Effector CD4-positive, alpha-beta T cell (primary cell): ENCODE results near the gene LNX1.

Experiments
- DNase-seq: peaks from one replicate; pipeline ENCODE4 v3.0.0-alpha.2; 2020

The LNX1 gene

GRCh38 chr4:53532521-53532920 lies 58.8 kb downstream of the LNX1 start:
- DNase-seq: no peak

- DNase-seq: no peak
Observed at GRCh38 chr4:53531585-53532224, 59.6 kb downstream of the LNX1 start.

DNA sequence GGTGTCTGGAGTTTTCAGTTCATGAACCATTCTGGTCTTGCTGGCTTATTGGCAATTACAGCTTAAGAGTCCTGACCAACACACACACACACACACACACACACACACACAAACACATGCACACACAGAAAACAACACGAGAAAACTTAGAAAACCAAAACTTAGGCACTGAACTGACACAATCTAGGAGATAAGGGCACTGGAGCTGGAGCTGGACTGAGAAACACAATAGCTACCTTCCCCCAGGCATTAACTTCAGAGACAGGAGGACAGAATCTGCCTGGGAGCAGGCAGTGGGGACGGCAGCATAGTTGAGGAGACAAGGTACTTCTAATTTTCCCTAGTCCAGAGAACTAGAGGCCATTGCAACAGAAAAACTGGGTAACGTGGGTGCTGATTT lies 62.3 kb downstream of the LNX1 start:
- DNase-seq: no peak

GRCh38 chr4:53527930-53528329 lies 63.4 kb downstream of the LNX1 start:
- no peak for DNase-seq

GRCh38 chr4:53527326-53527725 lies 64.0 kb downstream of the LNX1 start:
- DNase-seq: no peak

DNA sequence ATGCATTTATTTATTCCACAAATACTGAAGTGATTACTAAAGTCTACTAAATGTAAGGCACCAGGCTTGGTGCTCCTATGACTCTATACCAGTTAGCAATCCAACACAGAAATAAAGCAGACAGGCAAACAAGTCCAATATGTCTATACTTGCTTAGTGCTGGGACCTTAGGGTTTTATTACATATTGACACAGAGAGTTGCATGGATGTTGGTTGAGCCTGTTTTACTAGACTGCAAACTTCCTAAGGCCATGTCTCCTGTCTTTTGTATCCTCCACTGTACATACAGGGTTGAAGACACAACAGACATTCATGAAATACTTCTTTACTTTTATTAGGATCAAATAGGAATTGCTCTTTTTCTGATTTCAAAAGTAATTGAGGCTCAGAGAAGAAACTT lies 69.0 kb downstream of the LNX1 start:
- DNase-seq: no peak

- no peak for DNase-seq
Observed at GRCh38 chr4:53520116-53520515, 71.2 kb downstream of the LNX1 start.

- no peak for DNase-seq
Observed at GRCh38 chr4:53518807-53519206, 72.5 kb downstream of the LNX1 start.

DNA sequence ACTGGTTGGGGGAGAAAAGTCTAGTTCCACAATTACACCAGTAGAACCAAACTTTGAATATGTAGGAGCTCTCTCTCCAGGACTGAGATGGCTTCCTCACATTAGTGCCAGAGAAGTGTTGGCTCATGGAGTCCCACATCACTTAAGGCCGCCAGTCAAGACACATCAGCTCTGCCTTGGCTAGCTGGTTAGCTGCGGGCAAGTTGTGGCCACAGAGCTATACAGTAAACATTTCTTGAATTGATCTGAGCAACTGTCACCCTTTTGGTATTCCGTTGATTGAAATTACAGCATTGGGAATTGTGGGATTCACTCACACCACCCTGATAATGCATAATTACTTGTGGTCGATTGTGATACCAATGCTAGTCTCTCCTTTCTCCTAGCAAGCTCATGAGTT lies 76.2 kb downstream of the LNX1 start:
- no peak for DNase-seq

DNA sequence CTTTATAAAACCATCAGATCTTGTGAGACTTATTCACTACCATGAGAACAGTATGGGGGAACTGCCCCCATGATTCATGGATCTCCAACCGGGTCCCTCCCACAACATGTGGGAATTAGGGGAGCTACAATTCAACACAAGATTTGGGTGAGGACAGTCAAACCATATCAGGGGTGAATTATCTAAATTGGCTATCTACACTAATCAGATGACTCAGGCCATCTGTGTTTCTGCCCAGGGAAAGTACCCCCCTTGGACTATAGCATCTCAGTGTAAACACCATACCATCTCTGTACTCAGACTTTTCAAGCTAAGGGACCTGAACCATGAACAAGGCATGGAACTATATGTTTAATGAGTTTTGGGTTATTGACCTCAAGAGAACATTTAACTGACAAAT lies 76.8 kb downstream of the LNX1 start:
- DNase-seq: no peak

DNA sequence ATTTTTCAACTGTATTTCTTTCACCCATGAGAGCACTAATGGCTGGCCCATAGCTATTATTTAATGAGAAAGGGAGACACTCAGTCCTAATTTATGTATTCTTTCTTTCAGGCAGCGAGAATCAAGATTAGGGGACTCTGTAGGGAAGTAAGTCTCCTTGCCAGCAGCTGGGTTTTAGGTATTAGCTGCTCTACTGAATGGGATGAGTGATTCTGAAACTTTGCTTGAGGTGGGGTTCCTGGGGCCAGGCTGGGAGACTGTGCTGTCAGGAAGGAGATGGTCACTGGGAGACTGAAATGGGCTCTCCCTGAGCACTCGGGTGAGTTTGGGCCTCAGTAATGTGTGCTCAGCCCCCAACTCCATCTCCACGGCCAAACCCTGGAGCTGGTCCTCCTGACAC lies 78.7 kb downstream of the LNX1 start:
- no peak for DNase-seq

- DNase-seq: no peak
Observed at GRCh38 chr4:53511014-53511413, 80.3 kb downstream of the LNX1 start.

DNA sequence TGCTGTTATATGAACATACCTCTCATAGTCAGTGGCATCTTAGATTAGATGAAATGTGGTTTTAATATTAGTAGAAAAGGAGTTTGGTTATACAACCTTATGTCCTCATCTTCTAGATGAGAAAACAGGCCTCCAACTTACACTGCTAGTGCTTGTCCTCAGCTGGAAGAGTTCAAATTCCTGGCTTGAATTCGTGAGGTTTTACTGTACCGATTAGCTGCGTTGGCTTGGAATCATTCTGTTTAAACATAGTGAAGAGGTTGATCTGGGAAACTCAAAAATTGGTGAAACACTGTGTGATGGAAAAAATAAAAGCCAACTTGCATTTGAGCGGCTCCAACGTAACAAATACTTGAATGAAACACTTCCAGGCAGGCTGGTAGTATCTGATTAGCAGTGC lies 81.0 kb downstream of the LNX1 start:
- no peak for DNase-seq

DNA sequence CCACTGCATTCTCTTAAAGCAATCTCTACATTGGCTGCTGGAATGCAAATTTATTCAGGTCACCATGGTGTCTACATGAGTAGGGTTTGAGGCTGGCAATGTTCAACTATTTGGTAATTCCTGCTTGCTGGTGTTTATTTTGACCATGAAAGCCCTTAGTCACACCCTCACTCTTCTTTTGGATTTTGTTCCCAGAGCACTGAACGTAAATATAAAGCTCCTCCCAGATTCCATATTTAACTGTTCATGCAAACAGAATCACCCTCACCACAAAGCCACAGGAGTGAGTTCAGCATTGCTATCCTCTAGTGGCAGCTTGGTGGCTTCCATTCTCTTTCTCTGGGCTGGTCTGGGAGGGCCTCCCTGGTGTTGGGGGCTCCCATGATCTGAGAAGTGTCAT lies 82.8 kb downstream of the LNX1 start:
- DNase-seq: no peak

- DNase-seq: no peak
Observed at GRCh38 chr4:53507671-53508286, 83.5 kb downstream of the LNX1 start.

DNA sequence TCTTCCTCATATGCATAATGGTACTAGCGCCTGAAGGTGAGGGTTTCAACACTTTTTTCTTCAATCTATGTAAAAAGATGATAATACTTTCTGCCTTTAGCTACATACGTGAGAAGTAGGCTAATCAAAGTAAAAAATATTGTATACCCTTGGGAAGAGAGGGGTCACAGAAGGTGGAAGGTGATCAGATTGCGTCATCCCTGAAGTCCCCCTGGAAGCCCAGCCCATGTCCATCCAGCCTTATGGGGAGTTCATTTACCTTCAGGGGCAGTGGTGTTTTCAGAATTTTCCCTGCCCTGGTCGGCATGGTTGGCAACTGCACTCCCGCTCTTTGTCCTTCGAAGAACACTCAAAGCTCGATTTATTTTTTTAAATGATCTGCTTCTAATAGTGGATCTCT lies 84.2 kb downstream of the LNX1 start:
- no peak for DNase-seq

DNA sequence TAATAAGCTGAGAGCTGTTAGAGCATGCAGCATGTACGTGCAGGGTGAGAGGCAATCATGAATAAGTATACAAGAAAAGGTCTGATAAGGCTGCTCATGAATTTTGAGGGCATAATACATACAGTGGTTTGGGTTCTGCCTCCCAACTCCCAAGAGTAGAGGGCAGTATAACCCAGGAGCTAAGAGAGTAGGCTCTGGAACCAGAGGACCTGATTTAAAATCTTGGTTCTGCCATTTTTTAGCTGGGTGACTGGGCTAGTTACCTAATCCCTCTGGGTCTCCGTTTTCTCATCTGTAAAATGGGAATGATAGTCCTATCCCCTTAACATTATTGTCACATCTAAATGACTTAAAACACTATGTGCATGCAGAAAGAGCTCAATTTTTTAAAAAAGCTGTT lies 85.3 kb downstream of the LNX1 start:
- DNase-seq: no peak

- no peak for DNase-seq
Observed at GRCh38 chr4:53502094-53502493, 89.2 kb downstream of the LNX1 start.

GRCh38 chr4:53501561-53501960 lies 89.7 kb downstream of the LNX1 start:
- DNase-seq: no peak

DNA sequence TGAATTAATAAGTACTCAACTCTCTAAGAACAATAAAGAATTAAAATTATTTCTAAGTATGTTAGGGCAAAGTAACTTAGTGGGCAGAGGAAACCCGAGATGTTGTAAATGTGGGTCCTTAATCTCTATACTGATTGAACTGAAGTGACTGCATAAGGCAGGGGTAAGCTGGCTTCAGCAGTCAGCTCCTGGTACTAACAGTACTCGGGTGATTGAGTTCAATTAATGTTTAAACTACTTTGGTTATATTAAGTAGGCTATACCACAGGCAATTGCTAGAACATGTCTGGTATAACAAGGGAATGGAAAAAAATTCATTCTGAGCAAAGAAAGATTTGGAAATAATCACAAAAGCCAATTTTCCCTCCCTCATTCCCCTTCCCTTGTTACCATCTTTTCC lies 90.7 kb downstream of the LNX1 start:
- DNase-seq: no peak

DNA sequence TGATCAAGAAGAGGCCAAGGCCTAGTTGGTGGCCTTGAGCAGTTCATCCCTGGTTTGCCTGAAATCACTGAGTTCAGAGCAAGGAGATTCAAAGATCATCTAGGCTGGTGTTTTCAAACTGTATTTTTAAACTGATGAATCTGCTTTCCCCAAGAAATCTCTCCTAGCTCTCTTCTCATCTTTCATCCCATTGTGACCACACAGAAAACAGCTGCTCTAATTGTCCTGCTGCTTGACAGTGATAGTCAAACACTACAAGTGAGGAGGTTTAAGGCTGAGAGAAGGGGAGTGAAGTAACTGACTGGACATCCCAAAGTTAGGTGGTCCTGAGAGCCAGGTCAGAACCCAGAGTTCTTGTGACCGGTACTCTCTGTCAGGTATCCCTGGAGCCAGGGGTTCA lies 91.5 kb downstream of the LNX1 start:
- DNase-seq: no peak

DNA sequence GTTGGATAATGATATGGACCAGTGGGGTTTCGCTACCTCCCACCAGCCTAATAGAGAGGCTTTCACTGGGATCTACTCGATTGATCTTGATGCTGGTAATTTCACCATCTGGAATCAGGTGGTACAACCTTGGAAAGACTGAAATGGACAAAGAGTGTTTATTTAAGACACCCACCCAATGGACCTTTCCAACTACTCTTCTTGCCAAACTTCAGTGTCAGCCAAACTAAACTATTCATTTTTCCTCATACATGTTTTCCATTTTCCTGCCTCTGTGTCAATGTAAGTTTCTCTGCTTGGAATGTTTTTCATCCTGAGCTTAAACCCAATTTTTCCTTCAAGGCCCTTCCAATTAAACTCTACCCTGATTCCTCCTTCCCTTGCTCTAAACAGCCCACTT lies 92.6 kb downstream of the LNX1 start:
- DNase-seq: no peak

DNA sequence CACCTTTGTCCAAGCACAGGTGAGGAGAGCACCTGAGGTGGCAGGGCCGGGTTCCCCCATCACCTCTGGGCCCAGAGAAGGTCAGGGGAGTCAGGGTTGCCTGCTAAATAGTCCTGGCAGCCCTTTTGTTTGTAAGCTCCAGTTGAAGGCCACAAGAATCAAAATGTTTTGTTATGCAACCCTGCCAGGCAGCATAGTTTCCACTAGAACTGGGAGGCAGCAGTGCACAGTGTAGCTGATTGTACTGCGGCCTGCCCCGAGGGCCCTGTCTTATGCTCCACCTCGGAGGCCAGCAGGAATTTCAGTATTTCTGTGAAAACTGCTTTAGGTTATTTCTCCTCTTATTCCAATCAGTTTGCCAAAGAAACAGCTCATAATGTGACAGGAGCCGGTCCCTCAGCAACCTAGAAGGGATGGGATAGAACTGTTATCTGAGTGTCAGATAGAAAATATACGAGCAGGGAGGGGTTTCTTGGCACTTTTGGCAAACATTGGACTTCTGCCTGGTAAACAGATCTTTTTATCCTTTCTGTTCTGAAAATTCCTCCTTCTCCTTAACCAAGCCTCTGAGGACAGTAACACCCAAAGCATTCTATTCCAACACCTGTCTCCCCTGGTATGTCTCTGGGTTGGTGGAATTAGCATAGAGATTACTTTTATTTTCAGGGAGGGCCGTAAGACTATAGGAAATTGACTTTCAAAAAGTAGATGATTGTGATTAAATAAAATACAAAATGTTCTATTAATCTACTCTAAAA lies 93.6 kb downstream of the LNX1 start:
- no peak for DNase-seq

GRCh38 chr4:53494851-53495250 lies 96.4 kb downstream of the LNX1 start:
- no peak for DNase-seq
